ENCODE data around the gene ROR2.

GRCh38 chr9:91803970-91804752, 145.9 kb downstream of the ROR2 start:
- TF ChIP-seq CTCF (conservative IDR thresholded peaks at IDR 0.05; ENCODE audit: low read length): no peak
- TF ChIP-seq EZH2phosphoT487 (IDR thresholded peaks at IDR 0.05; ENCODE audit: borderline replicate concordance): no peak
